ES-I3 (cell line): ENCODE results near the gene COL9A3.

Experiments
- H3K36me3 ChIP-seq: 2 replicates; pipeline ENCODE4 v1.6.1; 2013; ENCODE audit warnings: mild to moderate bottlenecking, low read length, control low read depth, moderate library complexity; ENCODE audit not compliant: insufficient read depth
- H3K4me1 ChIP-seq: 2 replicates; pipeline ENCODE4 v1.6.1; 2013; ENCODE audit warnings: mild to moderate bottlenecking, control low read depth, low read length; ENCODE audit not compliant: insufficient read depth
- H3K9ac ChIP-seq: 2 replicates; pipeline ENCODE4 v1.6.1; 2013; ENCODE audit warnings: low read depth, mild to moderate bottlenecking, low read length, moderate library complexity
- H3K9me3 ChIP-seq: 2 replicates; pipeline ENCODE4 v1.6.1; 2013; ENCODE audit warnings: mild to moderate bottlenecking, low read length, moderate library complexity; ENCODE audit not compliant: control insufficient read depth, insufficient read depth

The COL9A3 gene

DNA sequence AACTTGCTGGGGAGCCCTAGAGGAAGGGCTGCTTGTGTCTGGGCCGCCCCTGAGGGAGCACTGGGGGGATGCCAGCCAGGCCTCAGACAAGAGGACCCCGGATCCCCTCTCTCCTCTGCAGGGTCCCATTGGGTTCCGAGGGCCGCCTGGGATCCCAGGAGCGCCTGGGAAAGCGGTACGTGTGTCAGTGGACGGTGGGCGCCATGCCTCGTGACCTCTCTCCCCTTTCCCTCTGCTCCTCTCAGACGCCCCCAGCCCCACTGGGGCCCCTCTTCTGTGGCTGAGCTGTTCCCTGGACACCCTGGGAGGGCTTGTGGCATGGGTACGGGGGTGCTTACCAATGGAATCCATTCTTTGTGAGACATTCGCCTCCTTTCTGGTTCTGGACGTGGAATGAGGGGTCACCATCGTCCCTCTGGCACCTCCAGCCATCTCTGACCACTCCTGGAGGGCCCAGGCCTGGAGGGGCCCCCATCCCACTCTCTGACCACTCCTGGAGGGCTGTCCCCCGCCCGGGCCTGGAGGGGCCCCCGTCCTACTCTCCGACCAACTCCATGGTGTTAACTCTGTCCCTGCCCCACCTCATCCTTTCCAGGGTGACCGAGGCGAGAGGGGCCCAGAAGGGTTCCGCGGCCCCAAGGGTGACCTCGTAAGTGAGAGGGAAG is 9.9 kb downstream of the COL9A3 start:
- Histone ChIP-seq H3K36me3 (no peaks in the 10 kb centered on the region), H3K9ac (no peak overlapping the region), H3K9me3 (no peaks in the 10 kb centered on the region), H3K4me1 (peaks cover 12% of the 10 kb centered on the region)

DNA sequence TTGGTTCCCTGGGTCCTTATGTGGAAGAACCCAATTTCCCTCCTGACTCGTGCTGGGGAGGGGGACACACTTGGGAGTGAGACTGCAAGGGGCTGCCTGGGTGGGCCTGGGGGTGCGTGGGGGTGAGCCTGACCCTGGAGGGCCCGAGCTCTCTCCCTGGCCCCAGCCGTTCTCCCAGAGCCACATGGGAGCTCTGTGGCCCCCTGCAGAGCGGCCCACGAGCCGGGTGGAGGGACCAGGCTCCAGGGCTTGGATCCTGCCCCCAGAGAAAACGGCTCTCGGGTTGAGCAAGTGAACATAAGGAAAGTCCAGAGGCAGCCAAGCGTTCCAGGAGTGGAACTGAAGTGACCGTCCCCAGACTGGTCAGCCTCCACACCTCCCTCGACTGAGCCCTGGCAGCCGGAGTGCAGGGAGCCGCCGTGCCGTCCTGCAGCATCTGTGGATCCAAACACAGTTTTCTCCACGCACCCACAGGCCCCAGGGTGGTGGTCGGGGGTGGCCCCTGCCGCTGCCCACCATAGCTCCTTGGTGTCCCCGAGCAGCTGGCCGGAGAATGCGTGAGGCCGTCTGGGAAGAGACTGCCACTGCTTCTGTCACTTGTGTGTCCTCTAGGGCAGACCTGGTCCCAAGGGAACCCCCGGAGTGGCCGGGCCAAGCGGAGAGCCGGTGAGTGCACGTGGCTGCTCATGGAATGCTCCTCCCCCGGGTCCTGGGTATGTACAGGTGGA is 10.6 kb downstream of the COL9A3 start:
- Histone ChIP-seq H3K9me3 (no peaks in the 10 kb centered on the region), H3K36me3 (no peaks in the 10 kb centered on the region), H3K9ac (no peak overlapping the region), H3K4me1 (peaks cover 19% of the 10 kb centered on the region)

DNA sequence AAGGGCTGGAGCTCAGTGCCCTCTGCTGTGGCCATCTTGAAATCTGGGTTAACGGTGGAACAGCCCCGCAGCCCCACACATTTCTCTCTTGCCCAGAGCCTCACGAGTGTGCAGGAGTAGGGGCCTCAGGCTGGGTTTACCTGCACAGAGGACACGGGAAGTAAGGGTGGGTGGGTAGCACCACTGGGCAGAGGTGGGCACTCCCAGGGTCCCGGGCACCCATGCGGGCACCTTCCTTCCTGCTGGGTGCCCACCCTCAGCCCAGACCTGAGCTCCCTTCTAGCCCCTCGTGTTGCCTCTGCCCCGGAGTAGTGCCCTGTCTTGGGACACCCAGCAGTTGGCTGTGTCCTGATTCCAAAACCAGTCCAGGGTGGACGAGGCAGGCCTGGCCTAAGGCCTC is 11.2 kb downstream of the COL9A3 start:
- H3K36me3 ChIP-seq = no peaks in the 10 kb centered on the region

DNA sequence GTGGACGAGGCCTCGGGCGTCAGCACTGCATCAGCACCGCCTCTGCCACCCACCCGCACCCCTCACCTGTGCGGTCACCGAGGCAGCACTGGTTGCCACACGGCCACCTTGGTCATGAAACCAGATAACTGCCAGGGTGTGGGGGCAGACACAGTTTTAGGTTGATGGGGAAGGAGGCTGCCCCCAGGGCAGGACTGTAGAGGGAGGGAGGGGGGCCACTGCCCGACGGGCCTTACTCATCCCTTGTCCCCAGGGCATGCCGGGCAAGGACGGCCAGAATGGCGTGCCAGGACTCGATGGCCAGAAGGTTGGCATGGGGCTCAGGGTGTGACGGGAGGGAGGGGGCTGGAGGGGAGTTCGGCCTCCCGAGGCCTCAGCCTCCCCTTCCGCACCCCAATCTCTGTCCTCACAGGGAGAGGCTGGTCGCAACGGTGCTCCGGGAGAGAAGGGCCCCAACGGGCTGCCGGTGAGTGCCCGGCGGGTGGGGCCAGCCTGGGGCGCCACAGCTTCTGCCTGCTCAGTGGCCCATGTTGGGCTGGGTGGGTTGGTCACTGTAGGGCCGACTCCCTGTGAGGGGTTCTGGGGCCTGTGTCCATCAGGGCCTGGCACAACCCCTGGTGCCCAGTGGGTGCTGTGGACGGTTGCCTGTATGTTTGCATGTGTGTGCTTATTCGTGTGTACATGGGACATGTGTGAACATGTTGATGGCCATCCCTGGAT is 11.8 kb downstream of the COL9A3 start:
- Histone ChIP-seq H3K36me3 (no peaks in the 10 kb centered on the region), H3K4me1 (peaks cover 16% of the 10 kb centered on the region), H3K9ac (no peak overlapping the region), H3K9me3 (no peaks in the 10 kb centered on the region)

More for the DNA sequence above, 11.2 kb downstream of the COL9A3 start:
- Histone ChIP-seq H3K9me3 (no peaks in the 10 kb centered on the region), H3K9ac (no peak overlapping the region), H3K4me1 (peaks cover 22% of the 10 kb centered on the region)

DNA sequence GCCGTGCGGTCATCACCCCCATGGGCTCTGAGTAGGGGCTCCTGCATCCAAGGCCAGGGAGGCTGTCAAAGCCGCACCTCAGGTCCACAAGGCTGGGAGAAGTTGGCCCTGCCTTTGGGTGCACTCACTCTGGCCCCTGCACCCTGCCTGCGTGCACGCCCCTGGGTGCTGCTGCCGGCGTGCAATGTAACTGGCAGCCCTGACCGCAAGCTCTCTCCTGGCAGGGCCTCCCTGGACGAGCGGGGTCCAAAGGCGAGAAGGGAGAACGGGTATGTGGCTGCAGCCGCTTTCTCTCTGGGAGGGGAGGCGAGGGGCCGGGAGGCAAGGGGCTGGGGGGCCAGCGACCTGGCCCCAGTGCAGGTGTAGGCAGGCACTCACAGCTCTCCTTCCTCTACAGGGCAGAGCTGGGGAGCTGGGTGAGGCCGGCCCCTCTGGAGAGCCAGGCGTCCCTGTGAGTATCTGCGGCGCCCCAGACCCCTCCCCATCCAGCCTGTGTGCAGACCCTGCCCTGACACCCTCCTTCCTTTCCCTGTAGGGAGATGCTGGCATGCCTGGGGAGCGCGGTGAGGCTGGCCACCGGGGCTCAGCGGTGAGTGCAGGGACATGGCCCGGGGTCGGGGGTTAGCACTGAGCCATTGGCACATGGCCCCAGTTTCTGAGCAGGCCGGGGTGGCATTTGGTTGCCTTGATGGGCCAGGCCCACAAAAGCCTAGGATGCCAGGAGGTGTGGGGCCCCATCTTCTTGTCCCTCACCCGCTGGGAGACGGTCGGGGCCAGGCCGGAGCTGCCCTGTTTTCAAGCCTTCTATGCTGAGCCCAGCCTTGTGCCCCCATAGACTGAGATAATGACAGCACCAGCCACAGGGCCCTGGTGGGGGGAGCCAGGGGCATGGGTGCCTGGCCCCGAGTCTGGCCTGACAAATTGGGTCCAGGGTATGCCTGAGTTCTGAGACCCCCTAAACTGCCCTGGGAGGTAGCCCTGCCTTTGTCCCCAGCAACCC is 12.7 kb downstream of the COL9A3 start:
- peaks cover 3% of the 10 kb centered on the region; the same call in 1 of the 2 replicates for H3K36me3 ChIP-seq
- H3K4me1 ChIP-seq = peaks cover 14% of the 10 kb centered on the region
- no peaks in the 10 kb centered on the region for H3K9me3 ChIP-seq
- H3K9ac ChIP-seq = no peak overlapping the region

DNA sequence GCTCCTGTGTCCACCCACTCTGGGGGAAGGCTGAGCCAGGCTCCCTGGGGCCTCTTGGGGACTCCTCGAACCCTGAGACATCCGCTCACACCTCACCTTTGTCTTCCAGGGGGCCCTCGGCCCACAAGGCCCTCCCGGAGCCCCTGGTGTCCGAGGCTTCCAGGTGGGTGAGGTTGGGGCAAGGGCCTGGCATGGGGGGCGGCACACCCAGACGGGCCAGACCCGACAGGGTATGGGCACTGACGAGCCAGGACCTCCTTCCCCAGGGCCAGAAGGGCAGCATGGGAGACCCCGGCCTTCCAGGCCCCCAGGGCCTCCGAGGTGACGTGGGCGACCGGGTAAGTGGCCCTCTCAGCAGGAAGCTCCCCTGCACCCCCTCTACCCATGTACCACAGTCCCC is 13.4 kb downstream of the COL9A3 start:
- Histone ChIP-seq H3K9me3 (no peaks in the 10 kb centered on the region), H3K4me1 (peaks cover 14% of the 10 kb centered on the region), H3K36me3 (peaks cover 5% of the 10 kb centered on the region; the same call in 1 of the 2 replicates), H3K9ac (no peak overlapping the region)

DNA sequence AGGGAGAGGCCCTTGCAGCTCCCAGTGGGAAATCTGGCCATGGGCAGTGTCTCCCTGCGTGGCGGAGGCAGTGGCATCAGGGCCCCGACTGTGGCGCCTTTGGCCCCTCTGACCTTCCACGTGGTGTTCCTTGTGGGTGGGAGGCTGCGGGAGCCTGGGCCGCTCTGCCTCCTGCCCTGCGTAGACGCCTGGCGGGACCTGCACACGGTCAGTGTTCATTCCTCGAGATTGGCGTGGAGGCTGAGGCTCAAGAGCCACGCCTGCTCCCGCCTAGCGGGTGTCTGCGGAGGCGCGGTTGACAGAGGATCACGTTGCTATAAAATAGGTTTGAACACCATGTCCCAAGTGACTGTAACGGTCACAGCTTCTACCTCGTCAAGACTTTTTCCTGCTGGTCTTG is 14.0 kb downstream of the COL9A3 start:
- Histone ChIP-seq H3K36me3 (peaks cover 5% of the 10 kb centered on the region; the same call in 1 of the 2 replicates), H3K9ac (no peak overlapping the region), H3K4me1 (peaks cover 14% of the 10 kb centered on the region), H3K9me3 (no peaks in the 10 kb centered on the region)

DNA sequence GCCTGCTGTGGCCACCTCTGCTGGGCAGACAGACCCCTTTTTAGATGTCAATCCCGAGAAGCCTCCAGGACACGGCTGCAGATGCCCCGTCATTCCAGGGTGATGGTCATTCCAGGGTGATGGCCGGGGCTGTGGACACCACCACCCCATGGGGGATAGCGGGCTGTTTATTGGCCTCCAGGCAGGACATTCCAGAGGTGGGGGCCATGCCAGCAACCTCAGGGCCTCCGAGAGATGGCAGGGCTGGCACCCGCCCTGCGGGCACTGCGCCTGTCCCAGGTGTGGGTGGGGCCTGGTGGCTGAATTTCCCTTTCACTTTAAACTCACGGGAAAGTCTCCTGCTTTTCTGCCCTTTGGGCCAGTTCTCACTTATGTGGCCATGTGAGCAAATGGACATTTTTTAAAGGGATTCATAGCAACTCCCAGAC is 14.5 kb downstream of the COL9A3 start:
- peaks cover 14% of the 10 kb centered on the region for H3K4me1 ChIP-seq
- no peaks in the 10 kb centered on the region for H3K9me3 ChIP-seq
- H3K9ac ChIP-seq = no peak overlapping the region
- peaks cover 5% of the 10 kb centered on the region; the same call in 1 of the 2 replicates for H3K36me3 ChIP-seq

DNA sequence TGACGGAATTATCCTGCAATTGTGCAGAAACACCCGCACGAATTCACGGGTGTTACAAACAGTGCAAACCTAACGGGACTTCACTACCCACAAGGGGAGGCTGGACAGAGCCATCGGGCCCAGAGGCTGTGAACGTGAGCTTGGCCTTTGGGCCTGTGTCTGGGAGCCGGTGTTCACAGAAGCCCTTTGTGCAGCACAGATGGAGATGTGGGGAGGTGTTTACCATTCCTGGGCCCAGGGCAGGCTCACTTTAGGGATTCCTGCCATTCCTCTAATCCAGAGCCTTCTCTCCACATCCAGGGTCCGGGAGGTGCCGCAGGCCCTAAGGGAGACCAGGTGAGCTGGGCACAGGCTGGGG is 15.0 kb downstream of the COL9A3 start:
- peaks cover 5% of the 10 kb centered on the region; the same call in 1 of the 2 replicates for H3K36me3 ChIP-seq
- peaks cover 14% of the 10 kb centered on the region for H3K4me1 ChIP-seq
- no peak overlapping the region for H3K9ac ChIP-seq
- H3K9me3 ChIP-seq = no peaks in the 10 kb centered on the region

DNA sequence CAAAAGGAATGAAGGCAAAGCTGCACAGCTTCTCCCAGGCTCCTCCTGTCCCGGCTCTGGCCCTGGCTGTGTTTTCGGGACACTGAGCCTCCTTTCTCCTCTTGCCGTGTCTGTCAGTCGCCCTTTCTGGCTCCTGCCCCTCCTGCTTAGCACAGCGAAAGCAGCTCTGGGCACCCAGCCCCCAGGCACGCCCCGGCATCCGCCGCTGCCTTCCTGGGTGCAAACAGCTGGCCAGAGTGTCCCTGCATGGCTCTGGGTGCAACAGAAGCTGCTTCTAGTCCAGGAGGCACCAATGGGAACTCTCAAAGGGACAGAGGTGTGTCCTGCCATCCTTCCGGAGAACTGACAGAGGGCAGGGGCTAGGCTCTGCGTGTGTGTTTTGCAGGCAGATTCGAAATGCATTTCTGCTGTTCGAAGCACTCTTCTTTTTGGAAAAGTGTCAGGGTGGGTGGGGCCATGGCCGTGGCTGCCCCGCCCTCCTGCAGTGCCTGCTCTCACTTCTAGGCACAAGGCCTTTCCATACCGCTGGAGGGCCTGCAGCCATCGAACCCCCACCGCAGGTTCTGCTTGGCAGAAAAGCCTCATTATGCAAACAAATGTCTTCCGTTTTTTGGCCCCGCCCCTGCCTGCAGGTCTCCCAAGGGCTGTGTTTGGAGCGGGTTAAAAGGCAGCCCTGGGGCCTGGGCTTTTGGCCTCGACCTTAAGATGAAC is 15.5 kb downstream of the COL9A3 start:
- H3K9me3 ChIP-seq = no peaks in the 10 kb centered on the region
- H3K4me1 ChIP-seq = peaks cover 14% of the 10 kb centered on the region
- peaks cover 5% of the 10 kb centered on the region; the same call in 1 of the 2 replicates for H3K36me3 ChIP-seq
- H3K9ac ChIP-seq = no peak overlapping the region

DNA sequence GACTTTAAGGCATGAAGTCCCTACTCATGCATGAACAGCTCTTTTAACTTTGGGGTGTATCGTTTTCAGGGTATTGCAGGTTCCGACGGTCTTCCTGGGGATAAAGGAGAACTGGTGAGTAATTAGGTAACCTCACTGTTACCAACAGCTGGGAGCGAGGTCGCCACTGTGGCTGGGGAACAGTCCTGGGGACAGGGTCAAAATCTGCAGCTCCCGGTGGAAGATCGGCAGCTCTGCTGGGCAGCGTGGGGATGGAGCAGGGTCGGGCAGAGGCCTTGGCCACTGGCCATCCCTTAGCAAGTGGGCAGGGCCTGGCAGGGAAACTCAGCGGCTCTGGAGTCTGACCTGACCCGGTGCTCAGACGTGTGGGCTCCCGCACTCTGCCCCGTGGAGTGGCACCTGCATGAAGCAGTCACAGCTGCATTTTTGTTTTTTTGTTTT is 16.1 kb downstream of the COL9A3 start:
- H3K9ac ChIP-seq = no peak overlapping the region
- H3K9me3 ChIP-seq = no peaks in the 10 kb centered on the region
- H3K4me1 ChIP-seq = peaks cover 14% of the 10 kb centered on the region
- peaks cover 5% of the 10 kb centered on the region; the same call in 1 of the 2 replicates for H3K36me3 ChIP-seq

DNA sequence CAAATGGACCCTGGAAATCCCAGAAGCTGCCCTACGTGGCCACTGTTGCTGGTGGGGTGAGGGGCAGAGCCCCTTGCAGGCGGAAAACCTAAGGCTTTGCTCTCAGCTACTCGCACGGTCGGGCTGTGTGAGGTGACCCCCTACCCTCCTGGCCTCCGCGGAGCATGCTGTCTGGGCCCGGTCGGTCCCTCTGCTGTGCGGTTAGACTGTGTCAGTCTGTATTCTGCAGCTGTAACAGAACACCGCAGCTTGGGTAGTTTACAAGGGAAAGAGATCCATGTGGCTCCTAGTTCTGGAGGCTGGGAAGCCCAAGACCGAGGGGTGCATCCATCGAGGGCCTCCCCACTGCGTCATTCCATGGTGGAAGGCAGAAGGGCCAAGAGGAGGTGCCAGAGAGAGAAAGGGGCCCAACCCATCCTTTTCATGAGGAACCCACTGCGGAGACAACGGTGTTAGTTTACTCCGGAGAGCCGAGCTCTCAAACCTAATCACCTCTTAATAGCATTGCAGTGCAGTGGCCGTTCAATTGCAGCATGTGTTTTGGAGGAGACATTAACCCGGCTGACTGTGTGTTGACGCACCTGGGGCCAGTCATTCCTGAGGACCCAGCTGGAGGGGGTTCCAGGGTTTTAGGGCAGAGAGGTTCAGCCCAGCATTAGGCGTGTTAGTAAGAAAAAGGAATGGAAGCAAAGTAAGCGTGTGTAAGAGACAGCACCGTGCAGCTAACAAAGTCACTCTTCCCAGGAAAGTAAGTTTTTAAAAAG is 18.3 kb downstream of the COL9A3 start:
- H3K36me3 ChIP-seq = peaks cover 12% of the 10 kb centered on the region; the same call in 1 of the 2 replicates
- peaks cover 14% of the 10 kb centered on the region for H3K4me1 ChIP-seq
- H3K9me3 ChIP-seq = no peaks in the 10 kb centered on the region
- H3K9ac ChIP-seq = no peak overlapping the region
